NOMO-1 (cell line): Measurements from ENCODE around the gene MLH1.
"Not testable (repeated sequence)": the region's sequence is repeated elsewhere in the genome, so short reads cannot be mapped to it uniquely, and the experiment has no call there.

Experiments used
- DNase-seq, 2 experiments: peaks; one replicate each; lab custom pipeline; 2025; ENCODE audit not compliant: unreplicated experiment in 2 of 2; lab: John Stamatoyannopoulos, UW

Gene MLH1

DNA sequence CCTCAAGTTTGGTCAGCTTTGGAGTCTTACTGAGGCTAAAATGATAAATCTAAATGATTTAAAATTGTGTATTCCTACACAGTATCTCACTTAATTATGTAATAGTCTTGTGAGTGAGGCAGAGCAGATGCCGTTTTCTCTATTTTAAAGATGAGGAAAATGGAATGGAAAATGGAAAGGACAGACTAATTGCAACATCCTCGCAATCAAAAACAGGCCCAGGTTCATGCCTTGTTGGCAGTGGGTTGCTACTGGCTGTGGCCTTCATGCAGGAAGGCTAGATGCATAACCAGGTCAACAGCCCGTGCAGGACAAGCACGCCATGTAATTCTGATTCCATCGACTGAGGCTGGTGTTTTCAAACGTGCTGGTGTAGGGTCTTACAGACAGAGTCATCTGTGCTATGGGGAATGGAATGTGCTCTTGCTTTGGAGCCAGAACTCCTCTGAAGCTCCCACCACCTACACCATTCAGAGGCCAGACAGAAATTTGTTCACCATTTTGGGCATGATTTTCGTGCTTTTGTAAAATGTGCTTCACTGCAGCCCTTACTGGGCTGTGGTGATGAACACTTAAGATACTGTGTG is 37.9 kb downstream of the MLH1 start:
- no peak for DNase-seq

DNA sequence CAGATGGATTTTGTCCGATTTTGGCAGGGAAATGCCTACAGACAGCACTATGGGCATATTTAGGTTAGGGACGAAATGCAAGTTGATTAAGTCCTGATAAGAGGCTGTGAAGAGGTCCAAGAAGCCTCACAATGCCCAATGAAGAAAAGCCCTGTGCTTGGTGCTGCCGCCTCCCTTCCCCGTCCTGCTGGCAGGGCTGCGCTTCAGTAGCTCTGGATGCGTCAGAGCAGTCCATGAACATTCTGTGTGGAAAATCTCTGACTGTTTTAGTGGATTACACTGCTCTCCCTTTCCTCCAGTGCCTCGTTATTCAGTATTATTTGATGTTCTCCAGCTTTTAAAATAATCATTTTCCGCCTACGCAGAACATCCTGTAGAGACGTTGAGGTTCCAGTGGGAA is 39.6 kb downstream of the MLH1 start:
- DNase-seq, result no peak

DNA sequence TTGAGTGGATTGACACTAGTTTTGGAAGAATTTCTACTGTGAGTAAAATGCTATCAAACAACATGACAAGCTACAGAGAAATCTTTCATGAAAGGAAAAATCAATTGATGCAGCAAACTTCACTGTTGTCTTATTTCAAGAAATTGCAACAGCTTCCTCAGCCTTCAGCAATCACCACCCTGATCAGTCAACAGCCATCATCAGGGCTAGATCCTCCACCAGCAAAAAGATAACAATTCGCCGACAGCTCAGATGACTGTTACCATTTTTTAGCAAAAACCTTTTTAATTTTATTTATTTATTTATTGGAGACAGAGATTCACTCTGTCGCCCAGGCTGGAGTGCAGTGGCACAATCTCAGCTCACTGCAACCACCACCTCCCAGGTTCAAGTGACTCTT is 44.0 kb downstream of the MLH1 start:
- DNase-seq, result no peak

- no peak for DNase-seq
Measured at GRCh38 chr3:37039161-37039846, 46.0 kb downstream of the MLH1 start.

GRCh38 chr3:37040231-37040630 is 46.9 kb downstream of the MLH1 start:
- no peak for DNase-seq

DNA sequence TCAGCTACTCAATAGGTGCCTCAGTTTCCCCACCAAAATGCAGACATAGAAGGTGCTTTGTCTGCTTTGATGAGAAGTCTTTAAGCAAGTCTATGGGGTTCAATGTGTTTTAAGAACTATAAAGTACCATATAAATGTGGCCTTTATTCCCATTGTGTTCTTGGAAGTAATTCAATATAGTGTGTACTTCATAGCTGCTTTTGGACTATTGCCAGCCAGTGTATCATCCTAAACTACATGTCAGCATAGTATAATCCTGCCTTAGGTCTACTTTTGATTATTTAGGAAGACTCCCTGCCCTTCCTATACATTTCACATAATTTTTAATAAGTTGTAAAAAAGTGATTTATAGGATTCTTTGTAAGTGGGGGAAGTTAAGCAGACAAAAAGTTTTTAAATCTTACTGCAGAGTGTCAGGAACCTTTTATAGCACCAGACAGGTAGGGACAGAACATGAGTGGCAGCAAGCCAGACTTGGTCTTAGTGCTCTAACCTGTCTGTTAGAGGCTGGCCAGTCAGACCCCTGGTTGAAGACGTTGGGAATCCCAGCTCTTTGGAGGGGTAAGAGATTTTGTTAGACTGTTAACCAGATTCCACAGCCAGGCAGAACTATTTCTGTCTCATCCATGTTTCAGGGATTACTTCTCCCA is 48.4 kb downstream of the MLH1 start:
- DNase-seq, result no peak

GRCh38 chr3:37042712-37043111 is 49.4 kb downstream of the MLH1 start:
- not testable (repeated sequence) for DNase-seq

DNA sequence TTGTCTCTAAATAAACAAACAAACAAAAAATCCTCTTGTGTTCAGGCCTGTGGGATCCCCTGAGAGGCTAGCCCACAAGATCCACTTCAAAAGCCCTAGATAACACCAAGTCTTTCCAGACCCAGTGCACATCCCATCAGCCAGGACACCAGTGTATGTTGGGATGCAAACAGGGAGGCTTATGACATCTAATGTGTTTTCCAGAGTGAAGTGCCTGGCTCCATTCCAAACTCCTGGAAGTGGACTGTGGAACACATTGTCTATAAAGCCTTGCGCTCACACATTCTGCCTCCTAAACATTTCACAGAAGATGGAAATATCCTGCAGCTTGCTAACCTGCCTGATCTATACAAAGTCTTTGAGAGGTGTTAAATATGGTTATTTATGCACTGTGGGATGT is 57.0 kb downstream of the MLH1 start:
- DNase-seq, result no peak

DNA sequence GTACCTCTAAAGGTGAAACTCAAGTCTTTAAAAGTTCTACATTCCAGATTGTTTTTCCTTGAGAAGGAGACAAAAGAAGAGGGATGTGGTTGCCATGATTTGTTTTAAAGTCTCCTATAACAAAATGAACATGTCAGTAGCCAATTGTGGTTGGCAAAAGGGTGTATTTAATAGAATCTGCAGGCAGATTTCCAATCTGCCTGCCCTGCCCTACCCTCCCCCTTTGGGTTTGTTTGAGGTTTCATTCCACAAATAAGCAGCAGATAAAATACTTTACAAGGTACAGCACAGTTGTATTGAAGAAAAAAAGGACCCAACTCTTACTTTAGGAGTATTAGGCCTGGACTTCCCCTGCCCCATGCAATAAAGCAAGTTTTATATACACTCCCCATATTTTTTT is 59.5 kb downstream of the MLH1 start:
- no peak for DNase-seq

GRCh38 chr3:37053337-37053736 is 60.0 kb downstream of the MLH1 start:
- DNase-seq, result no peak

GRCh38 chr3:37053753-37054152 is 60.4 kb downstream of the MLH1 start:
- no peak for DNase-seq

DNA sequence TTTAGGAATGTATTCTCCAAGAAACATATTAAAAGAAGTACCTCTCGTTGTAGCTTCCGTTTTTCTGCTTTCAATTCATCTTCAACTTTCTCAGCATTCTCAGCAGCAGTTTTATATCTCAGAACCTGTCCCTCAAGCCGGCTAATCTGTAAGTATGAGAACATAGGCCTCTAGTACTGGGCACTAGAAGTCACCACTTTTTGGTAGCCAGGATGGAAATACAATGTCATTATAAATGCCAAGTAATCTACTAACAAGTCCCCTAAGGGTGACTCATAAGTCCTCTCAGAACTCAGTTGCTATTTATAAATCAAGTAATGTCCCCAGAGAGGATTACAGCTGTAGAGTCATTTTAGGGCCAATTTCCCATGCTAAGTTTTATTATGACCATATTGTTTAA is 61.1 kb downstream of the MLH1 start:
- DNase-seq, result peak in 1 of 2 experiments; percentile 61

GRCh38 chr3:37055077-37055476 is 61.8 kb downstream of the MLH1 start:
- DNase-seq, result not testable (repeated sequence)

DNA sequence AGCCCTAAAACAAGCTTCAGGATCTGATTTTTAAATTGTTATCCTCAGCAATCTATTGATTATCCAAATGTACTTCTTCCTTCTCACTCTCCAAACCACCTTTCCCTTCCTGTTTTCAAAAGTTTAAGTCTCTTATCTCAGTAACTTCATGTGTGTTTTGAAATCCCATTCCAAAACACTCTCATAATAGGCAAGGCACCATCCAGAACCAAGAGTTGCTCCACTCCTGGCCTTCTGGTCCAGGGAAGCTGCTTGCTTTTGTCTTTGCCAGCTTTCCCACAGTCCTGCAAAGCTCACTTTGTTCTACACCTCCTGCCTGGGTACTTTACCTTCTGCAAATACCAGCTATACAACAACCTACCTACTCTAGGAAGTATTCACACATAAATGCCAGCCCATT is 63.5 kb downstream of the MLH1 start:
- no peak for DNase-seq

DNA sequence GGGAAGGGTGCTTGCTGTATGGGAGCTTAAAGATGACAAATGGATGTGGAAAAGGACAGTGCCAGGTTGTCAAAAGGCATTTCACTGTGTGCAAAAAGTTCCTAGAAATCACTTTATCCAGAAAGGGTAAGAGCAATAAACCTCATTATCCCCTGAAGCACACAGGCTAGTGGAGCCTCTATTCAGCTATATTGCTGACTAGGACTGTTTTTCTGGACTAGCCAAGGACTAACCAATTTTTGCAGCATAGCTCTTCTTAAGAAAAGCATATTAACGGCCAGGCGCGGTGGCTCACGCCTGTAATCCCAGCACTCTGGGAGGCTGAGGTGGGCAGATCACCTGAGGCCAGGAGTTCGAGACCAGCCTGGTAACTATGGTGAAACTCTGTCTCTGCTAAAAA is 64.8 kb downstream of the MLH1 start:
- DNase-seq, result no peak

DNA sequence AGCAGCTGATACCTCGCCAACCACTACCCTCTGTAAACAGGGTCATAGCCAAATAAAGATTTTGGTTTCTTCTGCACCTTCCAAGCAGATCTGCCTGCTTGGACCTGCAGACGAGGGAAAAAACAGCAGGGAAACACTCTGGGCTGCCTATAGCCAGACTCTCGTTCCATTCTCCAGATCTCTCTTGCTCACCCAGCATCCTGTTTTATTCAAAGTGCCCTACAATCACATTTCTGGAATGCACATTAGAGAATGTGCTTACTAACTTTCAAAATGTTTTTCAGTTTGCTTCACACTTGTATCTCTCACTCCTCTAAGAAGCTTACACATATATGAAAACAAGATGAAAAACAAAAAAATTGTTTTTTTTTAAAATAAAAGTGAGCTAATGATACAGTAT is 71.4 kb downstream of the MLH1 start:
- DNase-seq, result no peak

GRCh38 chr3:37067577-37067976 is 74.3 kb downstream of the MLH1 start:
- no peak for DNase-seq

DNA sequence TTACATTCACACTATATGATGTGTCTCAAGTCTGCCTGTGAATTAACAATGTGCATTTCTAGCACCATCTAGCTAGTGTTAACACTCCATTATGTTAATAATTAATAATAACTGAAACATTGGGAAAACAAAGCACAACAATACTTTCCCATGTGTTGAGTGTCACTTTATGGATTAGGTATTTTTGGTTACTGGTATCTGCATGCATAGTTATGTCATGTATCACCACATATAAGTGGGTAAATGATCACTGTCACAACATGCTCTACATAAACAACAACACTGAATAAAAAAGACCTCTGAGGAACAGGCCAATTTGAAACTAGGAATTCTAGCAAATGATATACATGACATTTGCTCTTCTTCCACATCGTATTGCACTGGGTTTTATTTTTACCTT is 74.7 kb downstream of the MLH1 start:
- DNase-seq, result no peak

GRCh38 chr3:37071921-37072320 is 78.6 kb downstream of the MLH1 start:
- no peak for DNase-seq

DNA sequence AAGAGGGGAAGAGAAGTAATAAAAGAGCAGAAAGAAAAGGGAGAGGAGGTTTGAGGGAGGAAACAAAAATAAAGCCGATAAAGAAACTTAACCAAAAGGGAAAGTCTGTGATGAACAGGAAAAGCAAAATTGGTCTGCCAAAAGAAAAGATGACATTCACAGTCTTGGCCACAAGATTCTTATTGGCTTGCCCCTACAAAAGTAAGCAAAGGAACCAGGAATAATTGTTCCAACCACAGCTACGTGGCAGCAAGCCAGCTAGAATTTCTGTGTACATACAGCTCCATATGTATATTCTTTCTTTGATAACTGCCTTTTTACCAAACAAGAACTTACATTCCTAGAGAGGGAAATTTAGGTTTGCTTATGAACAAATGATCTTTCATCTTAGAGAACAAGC is 79.6 kb downstream of the MLH1 start:
- DNase-seq, result no peak

GRCh38 chr3:37074178-37074577 is 80.9 kb downstream of the MLH1 start:
- DNase-seq, result no peak

- no peak for DNase-seq
Measured at GRCh38 chr3:37075955-37076354, 82.6 kb downstream of the MLH1 start.
